H9 (cell line): ENCODE measurements around the gene CCDC154. TPM values are rescaled to one million over a fixed set of nuclear protein-coding genes. Genes with fewer than 3 reads are reported as not detected.

Experiments
- DNase-seq: peaks from one replicate; pipeline ENCODE4 v3.0.0-alpha.2; 2017
- H2AFZ ChIP-seq: one replicate; pipeline ENCODE4 v1.6.1; 2013; ENCODE audit warnings: mild to moderate bottlenecking, low read length, control low read depth, moderate library complexity
- H2AK5ac ChIP-seq: 2 replicates; pipeline ENCODE4 v1.6.1; 2013; ENCODE audit warnings: low read length, control low read depth, mixed read lengths; ENCODE audit not compliant: insufficient read length
- H2BK120ac ChIP-seq: one replicate; pipeline ENCODE4 v1.6.1; 2013; ENCODE audit warnings: low read depth, mild to moderate bottlenecking, low read length, control low read depth, inconsistent platforms; ENCODE audit not compliant: poor library complexity, severe bottlenecking
- H2BK12ac ChIP-seq: 2 replicates; pipeline ENCODE4 v1.6.1; 2013; ENCODE audit warnings: low read length, control low read depth, mixed read lengths, low read depth; ENCODE audit not compliant: insufficient read length
- H2BK15ac ChIP-seq: 2 replicates; pipeline ENCODE4 v1.6.1; 2013; ENCODE audit warnings: low read depth, low read length, control low read depth
- H2BK20ac ChIP-seq: one replicate; pipeline ENCODE4 v1.6.1; 2013; ENCODE audit warnings: low read depth, mild to moderate bottlenecking, low read length, control low read depth, inconsistent platforms; ENCODE audit not compliant: poor library complexity, severe bottlenecking
- H2BK5ac ChIP-seq: 2 replicates; pipeline ENCODE4 v1.6.1; 2013; ENCODE audit warnings: low read length, control low read depth, mixed read lengths; ENCODE audit not compliant: insufficient read length
- H3K14ac ChIP-seq: 2 replicates; pipeline ENCODE4 v1.6.1; 2013; ENCODE audit warnings: low read length, control low read depth; ENCODE audit not compliant: insufficient read depth
- H3K18ac ChIP-seq: 2 replicates; pipeline ENCODE4 v1.6.1; 2013; ENCODE audit warnings: low read depth, mild to moderate bottlenecking, mixed read lengths, low read length, control low read depth; ENCODE audit not compliant: insufficient read length
- H3K23ac ChIP-seq: 2 replicates; pipeline ENCODE4 v1.6.1; 2013; ENCODE audit warnings: low read length, control low read depth, mixed read lengths, low read depth; ENCODE audit not compliant: insufficient read length
- H3K23me2 ChIP-seq: 2 replicates; pipeline ENCODE4 v1.6.1; 2013; ENCODE audit warnings: low read depth, mild to moderate bottlenecking, mixed read lengths, low read length, control low read depth; ENCODE audit not compliant: insufficient read length, poor library complexity, severe bottlenecking
- H3K27ac ChIP-seq: 2 replicates; pipeline ENCODE4 v1.5.1; 2013; ENCODE audit warnings: low read length, control low read depth, mixed read lengths, low read depth; ENCODE audit not compliant: insufficient read length
- H3K27me3 ChIP-seq: 2 replicates; pipeline ENCODE4 v1.6.1; 2013; ENCODE audit warnings: low read length, control low read depth, inconsistent platforms; ENCODE audit not compliant: insufficient read depth
- H3K4ac ChIP-seq: 2 replicates; pipeline ENCODE4 v1.6.1; 2013; ENCODE audit warnings: low read depth, mild to moderate bottlenecking, control low read depth, inconsistent platforms, low read length, moderate library complexity
- H3K4me1 ChIP-seq: 2 replicates; pipeline ENCODE4 v1.6.1; 2013; ENCODE audit warnings: low read length, control low read depth, inconsistent platforms; ENCODE audit not compliant: insufficient read depth
- H3K4me2 ChIP-seq: 2 replicates; pipeline ENCODE4 v1.6.1; 2013; ENCODE audit warnings: low read length, control low read depth, mixed read lengths; ENCODE audit not compliant: insufficient read length, insufficient read depth
- H3K56ac ChIP-seq: 2 replicates; pipeline ENCODE4 v1.6.1; 2013; ENCODE audit warnings: low read depth, mild to moderate bottlenecking, mixed read lengths, low read length, control low read depth; ENCODE audit not compliant: insufficient read length
- H3K79me1 ChIP-seq: 2 replicates; pipeline ENCODE4 v1.6.1; 2013; ENCODE audit warnings: low read depth, mild to moderate bottlenecking, moderate library complexity, low read length, control low read depth, inconsistent platforms; ENCODE audit not compliant: insufficient read depth, poor library complexity, severe bottlenecking
- H3K79me2 ChIP-seq: 2 replicates; pipeline ENCODE4 v1.6.1; 2013; ENCODE audit warnings: low read length, control low read depth, inconsistent platforms; ENCODE audit not compliant: insufficient read depth
- H3K9ac ChIP-seq: 2 replicates; pipeline ENCODE4 v1.6.1; 2013; ENCODE audit warnings: low read length, control low read depth, mixed read lengths; ENCODE audit not compliant: insufficient read length; ENCODE audit errors: extremely low read depth
- H3K9me3 ChIP-seq: one replicate; pipeline ENCODE4 v1.6.1; 2013; ENCODE audit warnings: low read depth, low read length, inconsistent platforms; ENCODE audit not compliant: control insufficient read depth
- H3T11ph ChIP-seq: one replicate; pipeline ENCODE4 v1.6.1; 2013; ENCODE audit warnings: mild to moderate bottlenecking, low read length, control low read depth, inconsistent platforms
- H4K20me1 ChIP-seq: one replicate; pipeline ENCODE4 v1.6.1; 2013; ENCODE audit not compliant: control insufficient read depth, insufficient read length, insufficient read depth
- H4K5ac ChIP-seq: 2 replicates; pipeline ENCODE4 v1.6.1; 2013; ENCODE audit warnings: low read depth, mild to moderate bottlenecking, mixed read lengths, low read length, control low read depth; ENCODE audit not compliant: insufficient read length
- H4K8ac ChIP-seq: replicated peaks from 2 replicates; pipeline ENCODE4 v1.6.1; 2013; ENCODE audit warnings: low read length, control low read depth, mixed read lengths, low read depth; ENCODE audit not compliant: insufficient read length
- H4K91ac ChIP-seq: 2 replicates; pipeline ENCODE4 v1.6.1; 2013; ENCODE audit warnings: low read depth, mild to moderate bottlenecking, moderate library complexity, mixed read lengths, low read length, control low read depth; ENCODE audit not compliant: insufficient read length
- H3K27ac Mint-ChIP-seq, 3 experiments: 2 replicates in 2 of 3; 3 replicates in 1 of 3; pipeline ENCODE4 v1.8.0; 2020 to 2021; ENCODE audit warnings: mixed read lengths in 3 of 3, mild to moderate bottlenecking in 1 of 3, moderate library complexity in 1 of 3
- H3K27me3 Mint-ChIP-seq: 2 replicates; pipeline ENCODE4 v1.8.0; 2021; ENCODE audit warnings: low read depth, mild to moderate bottlenecking, moderate library complexity, mixed read lengths
- H3K36me3 Mint-ChIP-seq, 3 experiments: 2 replicates in 2 of 3; 3 replicates in 1 of 3; pipeline ENCODE4 v1.8.0; 2020 to 2021; ENCODE audit warnings: low read depth in 3 of 3, mixed read lengths in 3 of 3; ENCODE audit not compliant: insufficient read depth in 1 of 3
- H3K4me1 Mint-ChIP-seq, 2 experiments: 2 replicates each; pipeline ENCODE4 v1.8.0; 2020; ENCODE audit warnings: mixed read lengths in 2 of 2
- H3K4me3 Mint-ChIP-seq, 2 experiments: 2 replicates in 1 of 2; 3 replicates in 1 of 2; pipeline ENCODE4 v1.8.0; 2020 to 2021; ENCODE audit warnings: mild to moderate bottlenecking in 2 of 2, mixed read lengths in 2 of 2, moderate library complexity in 1 of 2
- H3K9me3 Mint-ChIP-seq, 2 experiments: 2 replicates in 1 of 2; 3 replicates in 1 of 2; pipeline ENCODE4 v1.8.0; 2020; ENCODE audit warnings: mild to moderate bottlenecking in 2 of 2, mixed read lengths in 2 of 2, moderate library complexity in 1 of 2
- CTCF ChIP-seq: fragments of 200-600 bp; sonication (generic); conservative IDR thresholded peaks from 3 replicates; pipeline ENCODE4 v1.8.0; 2021; ENCODE audit warnings: antibody characterized with exemption, mild to moderate bottlenecking
- WGBS: extraction: QIAGEN DNeasy Blood & Tissue Kit; methylation state at CpG from one replicate; pipeline ENCODE4 v1.1.7; 2013; ENCODE audit warnings: missing lambda C conversion rate, low lambda C conversion rate, mixed read lengths; ENCODE audit not compliant: insufficient read length; ENCODE audit errors: extremely low coverage; 5-methylcytosine and 5-hydroxymethylcytosine counted together
- total RNA-seq: library from RNA; stranded (reverse); gene quantifications from 2 replicates; pipeline ENCODE4 v1.2.1, GENCODE V29; 2021

Gene CCDC154
- total RNA-seq, 1 experiment from 2014 or later = 1.3 TPM

GRCh38 chr16:1472974-1473373, 28.6 kb upstream of the CCDC154 start:
- Histone ChIP-seq H3K9ac (no peak overlapping the region), H2BK5ac (no peak overlapping the region), H3K56ac (no peak overlapping the region), H4K91ac (no peak overlapping the region), H3K9me3 (peaks cover 8% of the 10 kb centered on the region), H2AK5ac (no peak overlapping the region), H2BK15ac (no peak overlapping the region), H3K14ac (no peak overlapping the region), H3T11ph (no peak overlapping the region), H3K4me2 (no peak overlapping the region), H2BK20ac (no peak overlapping the region), H3K23me2 (peaks cover 11% of the 10 kb centered on the region), H3K79me2 (peaks cover 18% of the 10 kb centered on the region; the same call in 1 of the 2 replicates), H2BK12ac (no peak overlapping the region), H3K18ac (no peak overlapping the region), H3K4ac (no peak overlapping the region), H3K27ac (no peak overlapping the region), H3K79me1 (peaks cover 12% of the 10 kb centered on the region), H2BK120ac (no peak overlapping the region), H2AFZ (no peak overlapping the region), H3K23ac (no peak overlapping the region), H4K20me1 (no peaks in the 10 kb centered on the region), H4K8ac (no peak overlapping the region), H3K4me1 (peaks cover 4% of the 10 kb centered on the region), H4K5ac (no peak overlapping the region), H3K27me3 (no peaks in the 10 kb centered on the region)
- TF ChIP-seq CTCF = no peak
- Mint-ChIP-seq H3K27me3 (peaks cover 17% of the 10 kb centered on the region), H3K27ac (peak overlapping the region; percentile 14 to 42 (median 30); a peak in 3 of 7 replicates), H3K9me3 (peaks cover 12 to 17% of the 10 kb centered on the region in 2 experiments), H3K4me1 (peaks cover 12 to 15% of the 10 kb centered on the region in 2 experiments), H3K4me3 (peak overlapping the region; percentile 48 to 71), H3K36me3 (peaks cover 0 to 2% (median 0%) of the 10 kb centered on the region in 3 experiments; a peak in 3 of 7 replicates)
- no CpG with 5 or more reads among the region's 3 CpGs for WGBS
- no peak for DNase-seq
